A549 treated with DMSO at 1 μM for 4 hours (cell line): ENCODE results near the gene HBZ. TPM values are rescaled to one million over a fixed set of nuclear protein-coding genes. Genes with fewer than 3 reads are reported as not detected.

Experiments
- total RNA-seq: library from RNA; stranded (reverse); fragments of 200-300 nt; extraction: Qiagen RNA extraction; gene quantifications from 5 replicates; pipeline ENCODE4 v1.2.3, GENCODE V29; 2022; ENCODE audit warnings: low read depth

The HBZ gene
- total RNA-seq: 0.12 to 0.26 TPM (median 0.19 TPM) in 3 of 5 replicates, not detected in the others

DNA sequence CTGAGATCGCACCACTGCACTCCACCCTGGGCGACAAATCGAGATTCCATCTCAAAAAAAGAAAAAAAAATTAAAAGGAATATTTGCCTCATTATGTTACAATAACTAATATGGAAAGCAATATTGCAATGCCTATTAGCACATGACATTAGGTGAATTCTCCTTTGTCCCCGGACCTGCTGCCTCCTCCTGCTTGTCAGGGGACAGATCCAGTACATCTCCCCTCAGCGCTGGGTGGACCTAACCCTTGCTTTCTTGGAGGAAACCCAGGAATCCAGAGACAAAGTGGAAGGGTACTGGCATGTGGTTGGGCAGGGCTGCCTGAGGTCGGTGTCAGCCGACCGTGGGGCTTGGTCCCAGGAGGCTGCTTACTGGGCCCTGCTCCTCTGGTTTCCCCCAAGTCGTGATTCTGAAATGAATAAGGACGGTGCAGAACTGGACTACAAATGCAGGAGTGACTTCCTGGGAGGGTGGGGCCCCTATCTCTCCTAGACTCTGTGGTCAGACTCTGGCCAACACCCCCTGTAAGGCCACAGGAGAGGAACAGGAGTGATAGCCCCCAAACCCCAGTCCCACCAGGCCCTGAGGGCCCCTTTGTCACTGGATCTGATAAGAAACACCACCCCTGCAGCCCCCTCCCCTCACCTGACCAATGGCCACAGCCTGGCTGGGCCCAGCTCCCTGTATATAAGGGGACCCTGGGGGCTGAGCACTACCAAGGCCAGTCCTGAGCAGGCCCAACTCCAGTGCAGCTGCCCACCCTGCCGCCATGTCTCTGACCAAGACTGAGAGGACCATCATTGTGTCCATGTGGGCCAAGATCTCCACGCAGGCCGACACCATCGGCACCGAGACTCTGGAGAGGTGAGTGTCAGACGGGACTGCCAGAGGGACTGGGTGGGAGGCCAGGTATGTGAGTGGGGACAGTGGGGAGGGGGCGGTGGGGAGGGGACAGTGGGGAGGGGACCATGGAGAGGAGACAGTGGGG, at the start of gene HBZ:
HBZ (plus strand) TSS at position 504 of the 988 bp plus-strand sequence; CDS start at position 770, 266 bp downstream.

DNA sequence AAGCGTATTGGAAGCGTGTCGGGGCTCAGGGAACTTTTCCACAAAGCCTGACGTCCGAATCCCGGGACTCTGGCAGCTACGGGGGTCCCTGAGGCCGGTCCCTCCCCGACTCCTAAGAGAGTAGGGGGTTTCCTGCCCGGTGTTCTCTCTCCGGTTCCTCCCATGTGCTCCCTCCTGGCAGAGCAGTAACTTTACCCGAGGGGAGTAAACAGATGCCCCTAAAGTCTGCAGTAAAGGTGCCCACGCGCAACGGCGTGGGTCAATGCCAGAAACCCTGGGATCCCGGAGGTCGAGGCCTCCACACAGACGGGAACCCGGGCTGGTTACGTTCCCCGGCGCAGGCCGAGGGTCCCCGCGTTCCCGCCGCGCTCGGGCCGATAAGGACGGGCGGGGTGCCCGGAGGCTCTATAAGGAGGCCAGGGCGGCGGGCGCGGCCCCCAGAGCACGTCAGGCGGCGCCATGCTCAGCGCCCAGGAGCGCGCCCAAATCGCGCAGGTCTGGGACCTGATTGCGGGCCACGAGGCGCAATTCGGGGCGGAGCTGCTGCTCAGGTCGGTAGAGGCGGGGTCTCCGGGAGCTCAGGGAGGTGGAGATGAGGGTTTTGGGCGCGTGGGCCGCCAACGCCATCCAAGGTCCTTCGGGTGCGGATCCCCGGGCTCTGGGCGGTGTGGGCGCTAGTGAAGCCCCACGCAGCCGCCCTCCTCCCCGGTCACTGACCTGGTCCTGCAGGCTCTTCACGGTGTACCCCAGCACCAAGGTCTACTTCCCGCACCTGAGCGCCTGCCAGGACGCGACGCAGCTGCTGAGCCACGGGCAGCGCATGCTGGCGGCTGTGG, 13.3 kb downstream of the HBZ start, which contains the start of gene HBM:
HBM (plus strand) TSS at position 440 of the 836 bp plus-strand sequence; CDS start at position 460, 20 bp downstream.

DNA sequence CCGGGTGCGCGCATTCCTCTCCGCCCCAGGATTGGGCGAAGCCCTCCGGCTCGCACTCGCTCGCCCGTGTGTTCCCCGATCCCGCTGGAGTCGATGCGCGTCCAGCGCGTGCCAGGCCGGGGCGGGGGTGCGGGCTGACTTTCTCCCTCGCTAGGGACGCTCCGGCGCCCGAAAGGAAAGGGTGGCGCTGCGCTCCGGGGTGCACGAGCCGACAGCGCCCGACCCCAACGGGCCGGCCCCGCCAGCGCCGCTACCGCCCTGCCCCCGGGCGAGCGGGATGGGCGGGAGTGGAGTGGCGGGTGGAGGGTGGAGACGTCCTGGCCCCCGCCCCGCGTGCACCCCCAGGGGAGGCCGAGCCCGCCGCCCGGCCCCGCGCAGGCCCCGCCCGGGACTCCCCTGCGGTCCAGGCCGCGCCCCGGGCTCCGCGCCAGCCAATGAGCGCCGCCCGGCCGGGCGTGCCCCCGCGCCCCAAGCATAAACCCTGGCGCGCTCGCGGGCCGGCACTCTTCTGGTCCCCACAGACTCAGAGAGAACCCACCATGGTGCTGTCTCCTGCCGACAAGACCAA, 20.0 kb downstream of the HBZ start, which contains the start of gene HBA2:
HBA2 (plus strand) TSS at position 503 of the 568 bp plus-strand sequence; CDS start at position 540, 37 bp downstream.

DNA sequence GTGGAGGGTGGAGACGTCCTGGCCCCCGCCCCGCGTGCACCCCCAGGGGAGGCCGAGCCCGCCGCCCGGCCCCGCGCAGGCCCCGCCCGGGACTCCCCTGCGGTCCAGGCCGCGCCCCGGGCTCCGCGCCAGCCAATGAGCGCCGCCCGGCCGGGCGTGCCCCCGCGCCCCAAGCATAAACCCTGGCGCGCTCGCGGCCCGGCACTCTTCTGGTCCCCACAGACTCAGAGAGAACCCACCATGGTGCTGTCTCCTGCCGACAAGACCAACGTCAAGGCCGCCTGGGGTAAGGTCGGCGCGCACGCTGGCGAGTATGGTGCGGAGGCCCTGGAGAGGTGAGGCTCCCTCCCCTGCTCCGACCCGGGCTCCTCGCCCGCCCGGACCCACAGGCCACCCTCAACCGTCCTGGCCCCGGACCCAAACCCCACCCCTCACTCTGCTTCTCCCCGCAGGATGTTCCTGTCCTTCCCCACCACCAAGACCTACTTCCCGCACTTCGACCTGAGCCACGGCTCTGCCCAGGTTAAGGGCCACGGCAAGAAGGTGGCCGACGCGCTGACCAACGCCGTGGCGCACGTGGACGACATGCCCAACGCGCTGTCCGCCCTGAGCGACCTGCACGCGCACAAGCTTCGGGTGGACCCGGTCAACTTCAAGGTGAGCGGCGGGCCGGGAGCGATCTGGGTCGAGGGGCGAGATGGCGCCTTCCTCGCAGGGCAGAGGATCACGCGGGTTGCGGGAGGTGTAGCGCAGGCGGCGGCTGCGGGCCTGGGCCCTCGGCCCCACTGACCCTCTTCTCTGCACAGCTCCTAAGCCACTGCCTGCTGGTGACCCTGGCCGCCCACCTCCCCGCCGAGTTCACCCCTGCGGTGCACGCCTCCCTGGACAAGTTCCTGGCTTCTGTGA, 24.3 kb downstream of the HBZ start, which contains the start of gene HBA1:
HBA1 (plus strand) TSS at position 204 of the 906 bp plus-strand sequence; CDS start at position 241, 37 bp downstream.

DNA sequence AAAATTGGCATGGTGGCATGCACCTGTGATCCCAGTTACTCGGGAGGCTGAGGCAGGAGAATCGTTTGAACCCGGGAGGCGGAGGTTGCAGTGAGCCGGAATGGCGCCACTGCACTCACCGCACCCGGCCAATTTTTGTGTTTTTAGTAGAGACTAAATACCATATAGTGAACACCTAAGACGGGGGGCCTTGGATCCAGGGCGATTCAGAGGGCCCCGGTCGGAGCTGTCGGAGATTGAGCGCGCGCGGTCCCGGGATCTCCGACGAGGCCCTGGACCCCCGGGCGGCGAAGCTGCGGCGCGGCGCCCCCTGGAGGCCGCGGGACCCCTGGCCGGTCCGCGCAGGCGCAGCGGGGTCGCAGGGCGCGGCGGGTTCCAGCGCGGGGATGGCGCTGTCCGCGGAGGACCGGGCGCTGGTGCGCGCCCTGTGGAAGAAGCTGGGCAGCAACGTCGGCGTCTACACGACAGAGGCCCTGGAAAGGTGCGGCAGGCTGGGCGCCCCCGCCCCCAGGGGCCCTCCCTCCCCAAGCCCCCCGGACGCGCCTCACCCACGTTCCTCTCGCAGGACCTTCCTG, 27.7 kb downstream of the HBZ start, which contains the start of gene HBQ1:
HBQ1 (plus strand) TSS at position 359 of the 575 bp plus-strand sequence; CDS start at position 387, 28 bp downstream.

Other genes starting within 250 kb of the HBZ start
- 37.0 to 43.7 TPM (median 39.4 TPM) in 5 replicates for gene POLR3K, start 99.0 kb upstream of the HBZ start, total RNA-seq
- gene SNRNP25, start 98.8 kb upstream of the HBZ start, total RNA-seq: 62.5 to 79.9 TPM (median 70.9 TPM) in 5 replicates
- gene RHBDF1, start 80.0 kb upstream of the HBZ start, total RNA-seq: 24.9 to 31.2 TPM (median 28.4 TPM) in 5 replicates
- gene MPG, start 74.4 kb upstream of the HBZ start, total RNA-seq: 58.1 to 76.9 TPM (median 69.5 TPM) in 5 replicates
- gene NPRL3, start 14.0 kb upstream of the HBZ start, total RNA-seq: 22.9 to 34.2 TPM (median 29.7 TPM) in 5 replicates
- gene HBM, start 13.3 kb downstream of the HBZ start, total RNA-seq: not detected in 5 replicates
- gene HBA2, start 20.2 kb downstream of the HBZ start, total RNA-seq: 0.23 to 0.44 TPM (median 0.27 TPM) in 3 of 5 replicates, not detected in the others
- gene HBA1, start 24.0 kb downstream of the HBZ start, total RNA-seq: 0.79 to 1.4 TPM (median 1.1 TPM) in 5 replicates
- gene HBQ1, start 27.8 kb downstream of the HBZ start, total RNA-seq: 4.5 to 8.2 TPM (median 6.4 TPM) in 5 replicates
- 39.0 to 56.3 TPM (median 53.5 TPM) in 5 replicates for gene LUC7L, start 76.8 kb downstream of the HBZ start, total RNA-seq
- gene FAM234A, start 82.2 kb downstream of the HBZ start, total RNA-seq: 45.5 to 52.5 TPM (median 48.7 TPM) in 5 replicates
- 3.5 to 4.7 TPM (median 4.4 TPM) in 5 replicates for gene RGS11, start 123.3 kb downstream of the HBZ start, total RNA-seq
- 1.9 to 3.1 TPM (median 2.4 TPM) in 5 replicates for gene ARHGDIG, start 127.9 kb downstream of the HBZ start, total RNA-seq
- gene PDIA2, start 130.5 kb downstream of the HBZ start, total RNA-seq: 0.36 to 0.65 TPM (median 0.46 TPM) in 5 replicates
- 32.2 to 34.8 TPM (median 32.4 TPM) in 5 replicates for gene AXIN1, start 200.1 kb downstream of the HBZ start, total RNA-seq
- gene MRPL28, start 217.9 kb downstream of the HBZ start, total RNA-seq: 115 to 140 TPM (median 129 TPM) in 5 replicates
- gene PGAP6, start 229.3 kb downstream of the HBZ start, total RNA-seq: 25.3 to 40.1 TPM (median 34.7 TPM) in 5 replicates
- gene NME4, start 244.6 kb downstream of the HBZ start, total RNA-seq: 293 to 451 TPM (median 381 TPM) in 5 replicates
- gene DECR2, start 249.2 kb downstream of the HBZ start, total RNA-seq: 23.0 to 28.9 TPM (median 24.7 TPM) in 5 replicates